Measurements from ENCODE around the gene CCDC141. TPM values are rescaled to one million over a fixed set of nuclear protein-coding genes. Genes with fewer than 3 reads are reported as not detected.

Gene CCDC141
- total RNA-seq, 1 donor from 2014 or later = 1.2 TPM

DNA sequence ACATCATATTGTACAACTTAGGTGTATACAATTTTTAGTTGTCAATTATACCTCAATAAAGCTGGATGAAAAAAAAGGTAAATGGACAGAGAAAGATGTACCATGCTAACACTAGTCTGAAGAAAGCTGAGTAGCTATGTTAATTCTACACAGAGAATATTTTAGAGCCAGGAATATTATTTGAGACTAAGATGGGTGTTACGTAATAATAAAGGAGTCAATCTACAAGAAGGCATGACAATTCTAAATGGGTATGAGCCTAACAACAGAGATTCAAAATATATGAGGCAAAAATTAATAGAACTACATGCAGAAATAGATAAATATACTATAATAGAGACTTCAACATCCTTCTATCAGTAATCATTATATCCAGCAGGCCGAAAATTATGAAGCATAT is 69.1 kb downstream of the CCDC141 start:
- Mint-ChIP-seq H3K36me3 (no peaks in the 10 kb centered on the region), H3K4me1 (no peaks in the 10 kb centered on the region), H3K9me3 (peaks cover 7% of the 10 kb centered on the region), H3K27me3 (ENCODE audit: low read depth) (no peaks in the 10 kb centered on the region), H3K27ac (no peak overlapping the region), H3K4me3 (no peak overlapping the region)
- TF ChIP-seq, protein P1, sequence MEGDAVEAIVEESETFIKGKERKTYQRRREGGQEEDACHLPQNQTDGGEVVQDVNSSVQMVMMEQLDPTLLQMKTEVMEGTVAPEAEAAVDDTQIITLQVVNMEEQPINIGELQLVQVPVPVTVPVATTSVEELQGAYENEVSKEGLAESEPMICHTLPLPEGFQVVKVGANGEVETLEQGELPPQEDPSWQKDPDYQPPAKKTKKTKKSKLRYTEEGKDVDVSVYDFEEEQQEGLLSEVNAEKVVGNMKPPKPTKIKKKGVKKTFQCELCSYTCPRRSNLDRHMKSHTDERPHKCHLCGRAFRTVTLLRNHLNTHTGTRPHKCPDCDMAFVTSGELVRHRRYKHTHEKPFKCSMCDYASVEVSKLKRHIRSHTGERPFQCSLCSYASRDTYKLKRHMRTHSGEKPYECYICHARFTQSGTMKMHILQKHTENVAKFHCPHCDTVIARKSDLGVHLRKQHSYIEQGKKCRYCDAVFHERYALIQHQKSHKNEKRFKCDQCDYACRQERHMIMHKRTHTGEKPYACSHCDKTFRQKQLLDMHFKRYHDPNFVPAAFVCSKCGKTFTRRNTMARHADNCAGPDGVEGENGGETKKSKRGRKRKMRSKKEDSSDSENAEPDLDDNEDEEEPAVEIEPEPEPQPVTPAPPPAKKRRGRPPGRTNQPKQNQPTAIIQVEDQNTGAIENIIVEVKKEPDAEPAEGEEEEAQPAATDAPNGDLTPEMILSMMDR (IDR thresholded peaks at IDR 0.05; ENCODE audit: unreplicated experiment) = no peak
- DNase-seq (ENCODE audit: low spot score in 2 of 2, unreplicated experiment in 2 of 2) = no peak

DNA sequence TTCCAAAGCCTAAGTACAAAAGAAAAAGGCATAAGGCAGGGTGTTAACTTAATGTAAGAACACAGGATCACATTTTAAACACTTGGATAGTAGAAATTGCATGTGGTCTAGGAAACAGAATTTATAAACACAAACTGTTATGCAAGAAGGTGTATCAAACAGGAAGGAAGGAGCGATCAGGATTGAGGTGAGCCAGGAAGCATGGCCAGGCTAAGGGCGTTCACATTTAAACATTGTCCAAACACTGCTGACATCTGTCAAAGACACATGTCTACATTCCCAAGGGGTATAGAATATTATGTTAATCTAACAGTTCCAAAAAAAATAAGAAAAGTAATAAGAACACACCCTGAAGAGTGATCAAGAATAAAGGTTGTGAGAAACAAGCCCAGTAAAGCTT is 71.3 kb downstream of the CCDC141 start:
- H3K36me3 Mint-ChIP-seq = no peaks in the 10 kb centered on the region
- H3K27ac Mint-ChIP-seq = no peak overlapping the region
- TF ChIP-seq, protein P1 (IDR thresholded peaks at IDR 0.05; ENCODE audit: unreplicated experiment) = no peak
- peaks cover 7% of the 10 kb centered on the region for H3K9me3 Mint-ChIP-seq
- no peak for DNase-seq (ENCODE audit: low spot score in 2 of 2, unreplicated experiment in 2 of 2)
- no peak overlapping the region for H3K4me3 Mint-ChIP-seq
- no peaks in the 10 kb centered on the region for H3K4me1 Mint-ChIP-seq
- no peaks in the 10 kb centered on the region for H3K27me3 Mint-ChIP-seq (ENCODE audit: low read depth)

DNA sequence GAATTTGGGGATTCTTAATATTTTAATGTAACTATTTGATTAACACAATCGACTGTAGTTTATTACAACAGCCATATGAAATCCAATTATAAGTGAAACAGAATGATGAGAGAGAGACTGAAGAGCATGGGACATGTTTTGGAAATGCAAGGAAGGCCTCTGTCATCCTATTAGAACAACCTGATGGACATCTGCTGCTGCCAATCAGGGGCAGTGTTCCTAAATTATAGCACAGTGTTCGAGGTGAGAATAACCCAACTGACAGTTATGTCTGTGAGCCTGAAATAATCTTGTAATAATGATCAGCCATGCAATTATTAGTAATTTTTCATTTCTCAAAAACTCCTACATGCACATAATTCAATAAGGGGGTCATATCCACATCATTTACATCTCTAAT is 73.6 kb downstream of the CCDC141 start:
- no peak for DNase-seq (ENCODE audit: low spot score in 2 of 2, unreplicated experiment in 2 of 2)
- H3K27ac Mint-ChIP-seq = no peak overlapping the region
- no peaks in the 10 kb centered on the region for H3K27me3 Mint-ChIP-seq (ENCODE audit: low read depth)
- no peaks in the 10 kb centered on the region for H3K4me1 Mint-ChIP-seq
- TF ChIP-seq, protein P1 (IDR thresholded peaks at IDR 0.05; ENCODE audit: unreplicated experiment) = no peak
- no peaks in the 10 kb centered on the region for H3K36me3 Mint-ChIP-seq
- H3K4me3 Mint-ChIP-seq = no peak overlapping the region
- peaks cover 3% of the 10 kb centered on the region for H3K9me3 Mint-ChIP-seq

DNA sequence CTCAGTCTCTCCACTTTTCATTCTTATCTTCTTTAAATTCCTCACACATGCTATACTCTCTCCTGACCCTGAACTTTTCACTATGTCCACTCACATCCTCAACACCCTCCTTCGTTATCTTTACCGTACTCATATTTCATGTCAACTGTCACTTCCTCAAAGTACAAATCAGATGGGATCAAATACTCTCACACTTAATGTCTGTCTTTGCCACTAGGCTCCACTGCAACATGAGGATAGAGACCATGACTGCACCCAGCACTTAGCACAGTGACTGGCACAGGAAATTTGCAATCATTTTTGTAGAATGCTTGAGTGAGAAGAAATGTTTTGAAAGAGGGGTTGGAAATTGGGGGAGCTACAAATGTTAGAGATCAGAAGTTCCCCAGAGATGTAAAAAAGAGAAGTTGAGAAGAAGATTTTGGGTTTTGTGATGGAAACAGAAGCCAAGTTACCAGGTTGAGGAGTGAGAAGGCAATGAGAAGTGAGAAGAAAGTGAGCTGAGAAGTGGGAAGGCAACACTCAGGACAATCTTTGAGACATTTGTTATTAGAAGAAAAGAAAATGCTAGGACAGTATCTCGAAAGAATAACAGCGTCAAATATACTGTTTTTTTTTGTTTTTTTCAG is 87.0 kb downstream of the CCDC141 start:
- no peak overlapping the region for H3K4me3 Mint-ChIP-seq
- peaks cover 4% of the 10 kb centered on the region for H3K9me3 Mint-ChIP-seq
- no peak for DNase-seq (ENCODE audit: low spot score in 2 of 2, unreplicated experiment in 2 of 2)
- no peaks in the 10 kb centered on the region for H3K36me3 Mint-ChIP-seq
- TF ChIP-seq, protein P1 (IDR thresholded peaks at IDR 0.05; ENCODE audit: unreplicated experiment) = no peak
- peaks cover 8% of the 10 kb centered on the region for H3K27me3 Mint-ChIP-seq (ENCODE audit: low read depth)
- no peaks in the 10 kb centered on the region for H3K4me1 Mint-ChIP-seq
- H3K27ac Mint-ChIP-seq = no peak overlapping the region

DNA sequence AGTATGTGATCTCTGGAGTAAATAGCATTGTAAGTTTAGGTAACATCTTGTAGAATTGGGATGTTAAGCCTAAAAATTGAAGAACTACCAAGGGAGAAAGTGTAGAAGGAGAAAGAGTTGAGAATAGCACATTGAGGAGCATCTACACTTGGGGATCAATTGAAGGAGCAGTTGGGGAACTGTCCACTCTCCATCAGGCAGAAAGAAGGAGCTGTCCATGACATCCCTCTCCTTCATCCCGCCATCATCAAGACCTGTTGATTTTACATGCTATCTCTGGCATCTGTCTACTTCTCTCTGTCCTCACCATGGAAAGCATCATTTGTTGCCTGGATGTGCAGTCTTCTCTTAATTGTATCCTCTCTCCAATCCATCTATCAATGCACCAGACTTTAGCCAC is 87.8 kb downstream of the CCDC141 start:
- no peak overlapping the region for H3K4me3 Mint-ChIP-seq
- H3K9me3 Mint-ChIP-seq = peaks cover 4% of the 10 kb centered on the region
- TF ChIP-seq, protein P1 (IDR thresholded peaks at IDR 0.05; ENCODE audit: unreplicated experiment) = no peak
- H3K4me1 Mint-ChIP-seq = no peaks in the 10 kb centered on the region
- H3K27me3 Mint-ChIP-seq (ENCODE audit: low read depth) = peaks cover 8% of the 10 kb centered on the region
- no peaks in the 10 kb centered on the region for H3K36me3 Mint-ChIP-seq
- H3K27ac Mint-ChIP-seq = no peak overlapping the region
- no peak for DNase-seq (ENCODE audit: low spot score in 2 of 2, unreplicated experiment in 2 of 2)

DNA sequence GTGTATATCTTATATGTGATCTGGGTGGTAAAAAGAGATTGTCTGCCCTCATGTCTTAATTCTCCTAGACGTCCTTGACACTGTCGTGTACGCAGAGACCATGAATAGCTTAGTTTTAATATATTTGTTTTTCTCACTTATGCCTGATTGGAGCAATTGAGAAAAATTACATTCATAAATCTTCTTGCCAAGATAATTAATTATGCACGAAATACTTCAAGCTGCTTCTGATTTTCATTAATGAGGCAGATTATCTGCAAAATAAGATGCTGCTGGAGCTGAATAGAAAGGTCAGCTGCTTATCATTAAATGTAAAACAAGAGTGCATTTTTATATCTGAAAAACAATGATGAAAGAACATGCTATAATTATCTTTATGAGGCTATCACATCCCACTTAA is 95.9 kb downstream of the CCDC141 start:
- H3K9me3 Mint-ChIP-seq = no peaks in the 10 kb centered on the region
- peaks cover 10% of the 10 kb centered on the region for H3K27me3 Mint-ChIP-seq (ENCODE audit: low read depth)
- H3K4me3 Mint-ChIP-seq = no peak overlapping the region
- TF ChIP-seq, protein P1 (IDR thresholded peaks at IDR 0.05; ENCODE audit: unreplicated experiment) = no peak
- H3K27ac Mint-ChIP-seq = no peak overlapping the region
- DNase-seq (ENCODE audit: low spot score in 2 of 2, unreplicated experiment in 2 of 2) = no peak
- no peaks in the 10 kb centered on the region for H3K4me1 Mint-ChIP-seq
- H3K36me3 Mint-ChIP-seq = no peaks in the 10 kb centered on the region

All from mesothelial cell of epicardium (in vitro differentiated cells).